ENCODE results near the gene EFCC1. TPM values are rescaled to one million over a fixed set of nuclear protein-coding genes. Genes with fewer than 3 reads are reported as not detected.

Gene EFCC1
- total RNA-seq, 6 experiments from 2014 or later, result 0.25 to 1.5 (median 0.39) TPM

GRCh38 chr3:129027544-129027880 lies 26.4 kb downstream of the EFCC1 start:
- WGBS (ENCODE audit: insufficient coverage, low coverage, low lambda C conversion rate, missing lambda C conversion rate), result 79% methylated on average over 7 of the region's 15 CpGs
- Histone ChIP-seq H3K36me3 (no peaks in the 10 kb centered on the region), H3K27me3 (no peaks in the 10 kb centered on the region), H3K4me1 (peaks cover 0 to 7% (median 0%) of the 10 kb centered on the region in 4 donors), H3K4me3 (peak overlapping the region; percentile 35 to 44 (median 41)), H3K27ac (peak overlapping the region in 2 of 3 donors; percentile 27 to 40), H3K9me3 (no peaks in the 10 kb centered on the region)
- no peak for DNase-seq
- intact Hi-C loops (cut with DNase I), result no loop called here
- TF ChIP-seq POLR2A (IDR thresholded peaks at IDR 0.05) (no peak), CTCF (IDR thresholded peaks at IDR 0.05) (no peak)
- ATAC-seq, result no peak

- DNase-seq (no peak), ATAC-seq (no peak)
- H3K27me3 ChIP-seq, result no peaks in the 10 kb centered on the region
- no peak overlapping the region for H3K27ac ChIP-seq
- intact Hi-C loops (cut with DNase I), result no loop called here
- no peaks in the 10 kb centered on the region for H3K36me3 ChIP-seq
- 74% methylated on average over 6 of the region's 13 CpGs for WGBS (ENCODE audit: insufficient coverage, low coverage, low lambda C conversion rate, missing lambda C conversion rate)
- H3K4me1 ChIP-seq, result peaks cover 0 to 7% (median 0%) of the 10 kb centered on the region in 4 donors
- TF ChIP-seq POLR2A (IDR thresholded peaks at IDR 0.05) (no peak), CTCF (IDR thresholded peaks at IDR 0.05) (no peak)
- no peak overlapping the region for H3K4me3 ChIP-seq
- no peaks in the 10 kb centered on the region for H3K9me3 ChIP-seq
These were observed 27.8 kb downstream of the EFCC1 start for GRCh38 chr3:129028866-129029265.

- DNase-seq, result no peak
- intact Hi-C loops (cut with DNase I), result no loop called here
- Histone ChIP-seq H3K36me3 (no peaks in the 10 kb centered on the region), H3K4me1 (peaks cover 0 to 7% (median 0%) of the 10 kb centered on the region in 4 donors), H3K27me3 (no peaks in the 10 kb centered on the region), H3K4me3 (no peak overlapping the region), H3K27ac (no peak overlapping the region), H3K9me3 (no peaks in the 10 kb centered on the region)
- WGBS (ENCODE audit: insufficient coverage, low coverage, low lambda C conversion rate, missing lambda C conversion rate), result no CpG with 5 or more reads among the region's 4 CpGs
- TF ChIP-seq POLR2A (IDR thresholded peaks at IDR 0.05), result no peak
- TF ChIP-seq CTCF (IDR thresholded peaks at IDR 0.05), result no peak
- ATAC-seq, result no peak
These were observed 29.5 kb downstream of the EFCC1 start for GRCh38 chr3:129030611-129031010.

GRCh38 chr3:129031476-129032215 lies 30.5 kb downstream of the EFCC1 start:
- 65% methylated on average over 4 of the region's 10 CpGs for WGBS (ENCODE audit: insufficient coverage, low coverage, low lambda C conversion rate, missing lambda C conversion rate)
- H3K27me3 ChIP-seq, result no peaks in the 10 kb centered on the region
- no peaks in the 10 kb centered on the region for H3K9me3 ChIP-seq
- peaks cover 0 to 3% (median 0%) of the 10 kb centered on the region in 4 donors for H3K4me1 ChIP-seq
- TF ChIP-seq CTCF (IDR thresholded peaks at IDR 0.05), result no peak
- TF ChIP-seq POLR2A (IDR thresholded peaks at IDR 0.05), result no peak
- intact Hi-C loops (cut with DNase I), result no loop called here
- no peak for DNase-seq
- no peak overlapping the region for H3K27ac ChIP-seq
- no peak for ATAC-seq
- no peak overlapping the region for H3K4me3 ChIP-seq
- no peaks in the 10 kb centered on the region for H3K36me3 ChIP-seq
